Measurements from ENCODE around the gene SCN9A.

GRCh38 chr2:166230024-166230723 lies 145.6 kb downstream of the SCN9A start:
- no peak for TF ChIP-seq EZH2 (IDR thresholded peaks at IDR 0.05; ENCODE audit: insufficient read depth, low read length)
- no peak for TF ChIP-seq CTCF (IDR thresholded peaks at IDR 0.05; ENCODE audit: insufficient read depth, low read depth, low read length)
